HEK293 (cell line): ENCODE data around the gene FLOT2.
A peak's percentile ranks its signal among the peaks of the same experiment; 100 is the strongest.

Experiments used
- CTCF ChIA-PET: fragments of 350-600 bp; formaldehyde crosslinking; extraction: SDS; loops from one replicate; lab custom pipeline; 2021; ENCODE audit warnings: antibody characterized with exemption; lab: Yijun Ruan, JAX
- POLR2A ChIA-PET: fragments of 300-600 bp; formaldehyde crosslinking; extraction: SDS; loops from one replicate; lab custom pipeline; 2020; ENCODE audit warnings: antibody characterized with exemption, inconsistent platforms; lab: Yijun Ruan, JAX
- H3K27ac ChIP-seq: fragments of 200-500 bp; sonication (Bioruptor generic); 2 replicates; pipeline ENCODE4 v1.5.1; 2014; ENCODE audit warnings: low read depth, low read length, control low read depth, inconsistent platforms; ENCODE audit errors: extremely low read depth
- H3K36me3 ChIP-seq, 2 experiments: fragments of 200-500 bp in 1 of 2; sonication (Bioruptor generic) in 1 of 2; 1 replicate in 1 of 2; 2 replicates in 1 of 2; pipeline ENCODE4 v1.5.1; 2014 to 2017; ENCODE audit warnings: inconsistent platforms in 2 of 2, low read length in 2 of 2; ENCODE audit not compliant: control insufficient read depth in 2 of 2, insufficient read depth in 1 of 2
- H3K4me1 ChIP-seq: fragments of 200-500 bp; sonication (Bioruptor generic); 2 replicates; pipeline ENCODE4 v1.5.1; 2014; ENCODE audit warnings: mild to moderate bottlenecking, low read length, inconsistent platforms; ENCODE audit not compliant: control insufficient read depth, insufficient read depth
- H3K4me3 ChIP-seq: 2 replicates; pipeline ENCODE4 v1.5.1; 2011; ENCODE audit warnings: low read depth, mild to moderate bottlenecking, control low read depth, low read length, moderate library complexity
- H3K9me3 ChIP-seq: fragments of 200-500 bp; sonication (Bioruptor generic); 2 replicates; pipeline ENCODE4 v1.5.1; 2014; ENCODE audit warnings: low read depth, low read length, inconsistent platforms; ENCODE audit not compliant: control insufficient read depth, insufficient read depth
- HOXC10 ChIP-seq: sonication (generic); formaldehyde crosslinking; IDR thresholded peaks from 2 replicates; pipeline ENCODE4 v1.8.1; 2023; ENCODE audit warnings: mild to moderate bottlenecking, missing genetic modification reagents
- MZF1 ChIP-seq: fragments of 450-650 bp; formaldehyde crosslinking; IDR thresholded peaks from 2 replicates; pipeline ENCODE4 v1.5.1; 2017; ENCODE audit warnings: missing biosample characterization, missing genetic modification characterization, borderline replicate concordance
- SCRT1 ChIP-seq: fragments of 450-650 bp; formaldehyde crosslinking; IDR thresholded peaks from 2 replicates; pipeline ENCODE4 v1.5.1; 2016; ENCODE audit warnings: missing biosample characterization, missing genetic modification characterization, borderline replicate concordance
- ZBTB10 ChIP-seq: fragments of 450-650 bp; formaldehyde crosslinking; IDR thresholded peaks from 2 replicates; pipeline ENCODE4 v1.5.1; 2016; ENCODE audit warnings: missing biosample characterization, missing genetic modification characterization
- ZBTB20 ChIP-seq: fragments of 450-650 bp; formaldehyde crosslinking; IDR thresholded peaks from 2 replicates; pipeline ENCODE4 v1.5.1; 2016; ENCODE audit warnings: missing biosample characterization, missing genetic modification characterization
- ZBTB21 ChIP-seq: fragments of 450-650 bp; formaldehyde crosslinking; IDR thresholded peaks from 2 replicates; pipeline ENCODE4 v1.5.1; 2017; ENCODE audit warnings: missing biosample characterization, missing genetic modification characterization
- ZBTB7A ChIP-seq: fragments of 450-650 bp; formaldehyde crosslinking; IDR thresholded peaks from 2 replicates; pipeline ENCODE4 v1.5.1; 2016; ENCODE audit warnings: low read depth, missing biosample characterization, missing genetic modification characterization
- ZNF18 ChIP-seq: fragments of 450-650 bp; formaldehyde crosslinking; IDR thresholded peaks from 2 replicates; pipeline ENCODE4 v1.5.1; 2016; ENCODE audit warnings: missing biosample characterization, missing genetic modification characterization
- ZNF202 ChIP-seq: fragments of 450-650 bp; formaldehyde crosslinking; IDR thresholded peaks from 2 replicates; pipeline ENCODE4 v1.5.1; 2016; ENCODE audit warnings: missing biosample characterization, missing genetic modification characterization, borderline replicate concordance
- ZNF324 ChIP-seq: fragments of 450-650 bp; formaldehyde crosslinking; IDR thresholded peaks from 2 replicates; pipeline ENCODE4 v1.5.1; 2016; ENCODE audit warnings: missing biosample characterization, missing genetic modification characterization
- ZNF580 ChIP-seq: fragments of 450-650 bp; formaldehyde crosslinking; IDR thresholded peaks from 2 replicates; pipeline ENCODE4 v1.5.1; 2016; ENCODE audit warnings: missing biosample characterization, missing genetic modification characterization
- ZNF600 ChIP-seq: fragments of 450-650 bp; formaldehyde crosslinking; IDR thresholded peaks from 2 replicates; pipeline ENCODE4 v1.5.1; 2016; ENCODE audit warnings: missing biosample characterization, missing genetic modification characterization
- ZNF791 ChIP-seq: fragments of 450-650 bp; formaldehyde crosslinking; IDR thresholded peaks from 2 replicates; pipeline ENCODE4 v1.5.1; 2016; ENCODE audit warnings: missing biosample characterization, missing genetic modification characterization
- ZNF837 ChIP-seq: fragments of 450-650 bp; formaldehyde crosslinking; IDR thresholded peaks from 2 replicates; pipeline ENCODE4 v1.5.1; 2016; ENCODE audit warnings: missing biosample characterization, missing genetic modification characterization
- TF ChIP-seq, protein P1 (sequence below): fragments of 450-650 bp; formaldehyde crosslinking; IDR thresholded peaks from 2 replicates; pipeline ENCODE4 v1.5.0; 2017; ENCODE audit warnings: missing biosample characterization, missing genetic modification characterization, borderline replicate concordance
- TF ChIP-seq, protein P2 (sequence below): fragments of 450-650 bp; formaldehyde crosslinking; IDR thresholded peaks from 2 replicates; pipeline ENCODE4 v1.5.1; 2016; ENCODE audit warnings: missing biosample characterization, missing genetic modification characterization

Gene FLOT2

DNA sequence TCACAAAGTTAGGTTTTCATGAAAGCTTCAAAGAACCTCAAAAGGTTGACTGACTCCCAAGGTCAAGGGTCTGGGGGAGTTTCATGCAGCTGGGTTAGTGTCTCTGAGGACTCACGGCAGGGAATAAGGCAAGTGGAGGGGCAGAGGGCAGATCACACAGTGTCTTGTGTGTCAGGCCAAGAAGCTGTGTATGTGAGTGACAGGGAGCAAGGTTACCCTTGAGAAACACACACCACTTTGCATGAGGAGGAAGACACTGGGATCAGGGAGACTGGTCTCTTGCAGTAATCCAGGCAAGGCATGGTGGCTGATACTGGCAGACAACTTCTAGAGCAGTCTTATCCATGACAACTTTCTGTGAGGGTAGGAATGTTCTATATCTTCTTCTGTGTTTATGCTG is 6.3 kb downstream of the FLOT2 start:
- peaks cover 0 to 21% of the 10 kb centered on the region in 2 experiments; a peak in 2 of 3 replicates for H3K36me3 ChIP-seq
- TF ChIP-seq ZNF600 (tag by site-specific recombination) (peak; percentile 18; the same call in 1 of the 2 replicates), SCRT1 (tag by site-specific recombination) (no peak)
- TF ChIP-seq, all 188 proteins: peak for 1
- Histone ChIP-seq H3K4me3 (no peak overlapping the region), H3K4me1 (peaks cover 2% of the 10 kb centered on the region; the same call in 1 of the 2 replicates), H3K9me3 (no peaks in the 10 kb centered on the region), H3K27ac (no peak overlapping the region)
- POLR2A ChIA-PET, result interaction anchor here (0.6 kb wide), 1 partner anchor 129 kb away, joined by 5 read pairs; no protein-coding TSS in a partner anchor
- CTCF ChIA-PET, result interaction anchor here (6.0 to 18.6 kb wide), 2 partner anchors 11 to 128 kb away, joined by 22 to 142 read pairs; partner anchors contain the start of gene DHRS13

- peaks cover 0 to 33% of the 10 kb centered on the region in 2 experiments; a peak in 2 of 3 replicates for H3K36me3 ChIP-seq
- no peak for TF ChIP-seq ZBTB7A (tag by site-specific recombination)
- no peak for TF ChIP-seq ZBTB20 (tag by site-specific recombination)
- no peak for TF ChIP-seq ZNF324 (tag by site-specific recombination)
- TF ChIP-seq MZF1 (tag by site-specific recombination), result no peak
- no peak for TF ChIP-seq ZNF600 (tag by site-specific recombination)
- no peak for TF ChIP-seq ZBTB10 (tag by site-specific recombination)
- TF ChIP-seq ZNF18 (tag by site-specific recombination), result no peak
- no peak for TF ChIP-seq HOXC10 (CRISPR knock-in tag)
- TF ChIP-seq, protein P1, sequence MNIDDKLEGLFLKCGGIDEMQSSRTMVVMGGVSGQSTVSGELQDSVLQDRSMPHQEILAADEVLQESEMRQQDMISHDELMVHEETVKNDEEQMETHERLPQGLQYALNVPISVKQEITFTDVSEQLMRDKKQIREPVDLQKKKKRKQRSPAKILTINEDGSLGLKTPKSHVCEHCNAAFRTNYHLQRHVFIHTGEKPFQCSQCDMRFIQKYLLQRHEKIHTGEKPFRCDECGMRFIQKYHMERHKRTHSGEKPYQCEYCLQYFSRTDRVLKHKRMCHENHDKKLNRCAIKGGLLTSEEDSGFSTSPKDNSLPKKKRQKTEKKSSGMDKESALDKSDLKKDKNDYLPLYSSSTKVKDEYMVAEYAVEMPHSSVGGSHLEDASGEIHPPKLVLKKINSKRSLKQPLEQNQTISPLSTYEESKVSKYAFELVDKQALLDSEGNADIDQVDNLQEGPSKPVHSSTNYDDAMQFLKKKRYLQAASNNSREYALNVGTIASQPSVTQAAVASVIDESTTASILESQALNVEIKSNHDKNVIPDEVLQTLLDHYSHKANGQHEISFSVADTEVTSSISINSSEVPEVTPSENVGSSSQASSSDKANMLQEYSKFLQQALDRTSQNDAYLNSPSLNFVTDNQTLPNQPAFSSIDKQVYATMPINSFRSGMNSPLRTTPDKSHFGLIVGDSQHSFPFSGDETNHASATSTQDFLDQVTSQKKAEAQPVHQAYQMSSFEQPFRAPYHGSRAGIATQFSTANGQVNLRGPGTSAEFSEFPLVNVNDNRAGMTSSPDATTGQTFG (tag by site-specific recombination), result no peak
- no peak for TF ChIP-seq ZNF202 (tag by site-specific recombination)
- no peak for TF ChIP-seq ZNF791
- no peak for TF ChIP-seq ZNF837
- TF ChIP-seq, protein P2, sequence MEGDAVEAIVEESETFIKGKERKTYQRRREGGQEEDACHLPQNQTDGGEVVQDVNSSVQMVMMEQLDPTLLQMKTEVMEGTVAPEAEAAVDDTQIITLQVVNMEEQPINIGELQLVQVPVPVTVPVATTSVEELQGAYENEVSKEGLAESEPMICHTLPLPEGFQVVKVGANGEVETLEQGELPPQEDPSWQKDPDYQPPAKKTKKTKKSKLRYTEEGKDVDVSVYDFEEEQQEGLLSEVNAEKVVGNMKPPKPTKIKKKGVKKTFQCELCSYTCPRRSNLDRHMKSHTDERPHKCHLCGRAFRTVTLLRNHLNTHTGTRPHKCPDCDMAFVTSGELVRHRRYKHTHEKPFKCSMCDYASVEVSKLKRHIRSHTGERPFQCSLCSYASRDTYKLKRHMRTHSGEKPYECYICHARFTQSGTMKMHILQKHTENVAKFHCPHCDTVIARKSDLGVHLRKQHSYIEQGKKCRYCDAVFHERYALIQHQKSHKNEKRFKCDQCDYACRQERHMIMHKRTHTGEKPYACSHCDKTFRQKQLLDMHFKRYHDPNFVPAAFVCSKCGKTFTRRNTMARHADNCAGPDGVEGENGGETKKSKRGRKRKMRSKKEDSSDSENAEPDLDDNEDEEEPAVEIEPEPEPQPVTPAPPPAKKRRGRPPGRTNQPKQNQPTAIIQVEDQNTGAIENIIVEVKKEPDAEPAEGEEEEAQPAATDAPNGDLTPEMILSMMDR (tag by site-specific recombination), result no peak
- TF ChIP-seq ZNF580 (tag by site-specific recombination), result no peak
- TF ChIP-seq ZBTB21 (tag by site-specific recombination), result no peak
- H3K4me1 ChIP-seq, result no peaks in the 10 kb centered on the region; the same call in 1 of the 2 replicates
- H3K9me3 ChIP-seq, result no peaks in the 10 kb centered on the region
- H3K4me3 ChIP-seq, result no peak overlapping the region
- ChIA-PET CTCF (interaction anchor here (0.6 to 6.0 kb wide), 2 partner anchors 12 to 461 kb away, joined by 4 to 22 read pairs; partner anchors contain the start of gene DHRS13), POLR2A (interaction anchor here (0.6 to 0.7 kb wide), 2 partner anchors 49 to 846 kb away, joined by 4 to 5 read pairs; no protein-coding TSS in a partner anchor)
- H3K27ac ChIP-seq, result no peak overlapping the region
These were observed 7.5 kb downstream of the FLOT2 start for GRCh38 chr17:28889996-28890395.
